Uterus (tissue), 2 donors: ENCODE results near the gene INO80E.

ENCODE experiments used
- POLR2A ChIP-seq, 2 donors: fragments of 450-650 bp; IDR thresholded peaks; one replicate each; pipeline ENCODE4 v1.6.1; 2016; ENCODE audit warnings: antibody characterized with exemption in 2 of 2, mild to moderate bottlenecking in 1 of 2, moderate library complexity in 1 of 2
- TF ChIP-seq, protein P1 (sequence below), 4 experiments: fragments of 200-600 bp in 2 of 4; fragments of 450-650 bp in 2 of 4; sonication (generic) in 2 of 4; IDR thresholded peaks; one replicate each; pipeline ENCODE4 v1.5.1; 2016 to 2019; ENCODE audit warnings: antibody characterized with exemption in 4 of 4, mild to moderate bottlenecking in 2 of 4, moderate library complexity in 1 of 4

- TF ChIP-seq, protein P1, sequence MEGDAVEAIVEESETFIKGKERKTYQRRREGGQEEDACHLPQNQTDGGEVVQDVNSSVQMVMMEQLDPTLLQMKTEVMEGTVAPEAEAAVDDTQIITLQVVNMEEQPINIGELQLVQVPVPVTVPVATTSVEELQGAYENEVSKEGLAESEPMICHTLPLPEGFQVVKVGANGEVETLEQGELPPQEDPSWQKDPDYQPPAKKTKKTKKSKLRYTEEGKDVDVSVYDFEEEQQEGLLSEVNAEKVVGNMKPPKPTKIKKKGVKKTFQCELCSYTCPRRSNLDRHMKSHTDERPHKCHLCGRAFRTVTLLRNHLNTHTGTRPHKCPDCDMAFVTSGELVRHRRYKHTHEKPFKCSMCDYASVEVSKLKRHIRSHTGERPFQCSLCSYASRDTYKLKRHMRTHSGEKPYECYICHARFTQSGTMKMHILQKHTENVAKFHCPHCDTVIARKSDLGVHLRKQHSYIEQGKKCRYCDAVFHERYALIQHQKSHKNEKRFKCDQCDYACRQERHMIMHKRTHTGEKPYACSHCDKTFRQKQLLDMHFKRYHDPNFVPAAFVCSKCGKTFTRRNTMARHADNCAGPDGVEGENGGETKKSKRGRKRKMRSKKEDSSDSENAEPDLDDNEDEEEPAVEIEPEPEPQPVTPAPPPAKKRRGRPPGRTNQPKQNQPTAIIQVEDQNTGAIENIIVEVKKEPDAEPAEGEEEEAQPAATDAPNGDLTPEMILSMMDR (IDR thresholded peaks at IDR 0.05) = no peak
- no peak for TF ChIP-seq POLR2A (IDR thresholded peaks at IDR 0.05)
Measured at GRCh38 chr16:30030011-30030685, 34.1 kb downstream of the INO80E start.
